K562 (cell line): ENCODE results near the gene PSMD9. TPM values are rescaled to one million over a fixed set of nuclear protein-coding genes. Genes with fewer than 3 reads are reported as not detected.

ENCODE experiments used
- FOXA1 ChIP-seq: fragments of 450-650 bp; IDR thresholded peaks from 2 replicates; pipeline ENCODE4 v1.6.1; 2016; ENCODE audit warnings: mild to moderate bottlenecking, borderline replicate concordance
- GATA2 ChIP-seq: sonication (generic); formaldehyde crosslinking; IDR thresholded peaks from 2 replicates; pipeline ENCODE4 v1.4.0; 2020; ENCODE audit warnings: mild to moderate bottlenecking, missing genetic modification reagents
- HCFC1 ChIP-seq: IDR thresholded peaks from 2 replicates; pipeline ENCODE4 v1.6.1; 2012; ENCODE audit warnings: low read depth, low read length, improper control_type of control experiment
- MAZ ChIP-seq, 2 experiments: fragments of 450-650 bp in 1 of 2; sonication (generic) in 1 of 2; formaldehyde crosslinking; IDR thresholded peaks in 1 of 2; conservative IDR thresholded peaks in 1 of 2; 2 replicates each; pipeline versions ENCODE4 v1.4.0 to v1.5.0; 2020; ENCODE audit warnings: mild to moderate bottlenecking in 1 of 2, missing genetic modification reagents in 1 of 2
- MTF1 ChIP-seq: fragments of 250-450 bp; sonication (Bioruptor Pico); IDR thresholded peaks from 2 replicates; pipeline ENCODE4 v1.9.0; 2021; ENCODE audit warnings: moderate library complexity, mild to moderate bottlenecking, inconsistent platforms, borderline replicate concordance
- NCOA1 ChIP-seq: fragments of 450-650 bp; IDR thresholded peaks from 2 replicates; pipeline ENCODE4 v1.6.1; 2016; ENCODE audit warnings: low read depth
- RBM14 ChIP-seq: fragments of 200-400 bp; formaldehyde crosslinking; IDR thresholded peaks from 2 replicates; pipeline ENCODE4 v1.6.1; 2018; ENCODE audit warnings: low read depth, mild to moderate bottlenecking, low read length, moderate library complexity, borderline replicate concordance; ENCODE audit not compliant: insufficient read depth
- SMAD2 ChIP-seq: fragments of 150-350 bp; IDR thresholded peaks from 2 replicates; pipeline ENCODE4 v1.6.1; 2014; ENCODE audit warnings: low read depth, mild to moderate bottlenecking, low read length
- TBP ChIP-seq: optimal IDR thresholded peaks from 2 replicates; pipeline ENCODE3; 2011; ENCODE audit warnings: low read depth, low read length, improper control_type of control experiment
- ZC3H11A ChIP-seq: IDR thresholded peaks from 2 replicates; pipeline ENCODE4 v1.6.1; 2012; ENCODE audit warnings: low read depth, low read length, improper control_type of control experiment
- polyA plus RNA-seq, 8 experiments: library from polyadenylated mRNA; depleted of rRNA in 4 of 8; stranded (reverse) in 5 of 8; unstranded in 3 of 8; fragments of >200 nt; fragmentation: Nextera tagmentation in 2 of 8; fragmentation: Illumina TruSeq in 1 of 8; extraction: Ambion mirVana in 2 of 8; extraction: Trizol in 1 of 8; gene quantifications; 2 replicates each; pipeline versions ENCODE4 v1.2.1 to v1.2.3, GENCODE V29; 2011 to 2014; ENCODE audit warnings: inconsistent platforms in 1 of 8, missing spikeins in 1 of 8
- total RNA-seq, 7 experiments: library from RNA; depleted of rRNA in 6 of 7; stranded (reverse); fragments of >200 nt in 6 of 7; fragmentation: Illumina TruSeq in 2 of 7; extraction: Trizol in 2 of 7; gene quantifications; 2 replicates each; pipeline versions ENCODE4 v1.2.1 to v1.2.3, GENCODE V29; 2011 to 2021; ENCODE audit warnings: low replicate concordance in 1 of 7
- TF ChIP-seq, protein P1 (sequence below): fragments of 250-450 bp; sonication (Bioruptor Pico); IDR thresholded peaks from 2 replicates; pipeline ENCODE4 v1.4.0; 2020; ENCODE audit warnings: mild to moderate bottlenecking, moderate library complexity, borderline replicate concordance
- TF ChIP-seq, protein P2 (sequence below): conservative IDR thresholded peaks from 2 replicates; pipeline ENCODE4 v1.6.1; 2011; ENCODE audit warnings: low read depth, mild to moderate bottlenecking, low read length; ENCODE audit not compliant: control insufficient read depth
- TF ChIP-seq, protein P3 (sequence below), 2 experiments: fragments of 450-650 bp; IDR thresholded peaks; 2 replicates each; pipeline ENCODE4 v1.6.1; 2018; ENCODE audit warnings: mild to moderate bottlenecking in 2 of 2, low read depth in 1 of 2; ENCODE audit not compliant: partially characterized antibody in 2 of 2
- TF ChIP-seq, protein P4 (sequence below), 2 experiments: IDR thresholded peaks in 1 of 2; conservative IDR thresholded peaks in 1 of 2; 2 replicates each; pipeline ENCODE4 v1.6.1; 2016; ENCODE audit warnings: low read depth in 2 of 2, mild to moderate bottlenecking in 1 of 2, missing compliant biosample characterization in 1 of 2, missing genetic modification characterization in 1 of 2, moderate library complexity in 1 of 2

The PSMD9 gene
- total and polyA plus RNA-seq, 9 of the 15 experiments (the other 6 are each of a cell fraction or from before 2014, with no cell fraction given), result 12.2 to 143 (median 61.3) TPM

DNA sequence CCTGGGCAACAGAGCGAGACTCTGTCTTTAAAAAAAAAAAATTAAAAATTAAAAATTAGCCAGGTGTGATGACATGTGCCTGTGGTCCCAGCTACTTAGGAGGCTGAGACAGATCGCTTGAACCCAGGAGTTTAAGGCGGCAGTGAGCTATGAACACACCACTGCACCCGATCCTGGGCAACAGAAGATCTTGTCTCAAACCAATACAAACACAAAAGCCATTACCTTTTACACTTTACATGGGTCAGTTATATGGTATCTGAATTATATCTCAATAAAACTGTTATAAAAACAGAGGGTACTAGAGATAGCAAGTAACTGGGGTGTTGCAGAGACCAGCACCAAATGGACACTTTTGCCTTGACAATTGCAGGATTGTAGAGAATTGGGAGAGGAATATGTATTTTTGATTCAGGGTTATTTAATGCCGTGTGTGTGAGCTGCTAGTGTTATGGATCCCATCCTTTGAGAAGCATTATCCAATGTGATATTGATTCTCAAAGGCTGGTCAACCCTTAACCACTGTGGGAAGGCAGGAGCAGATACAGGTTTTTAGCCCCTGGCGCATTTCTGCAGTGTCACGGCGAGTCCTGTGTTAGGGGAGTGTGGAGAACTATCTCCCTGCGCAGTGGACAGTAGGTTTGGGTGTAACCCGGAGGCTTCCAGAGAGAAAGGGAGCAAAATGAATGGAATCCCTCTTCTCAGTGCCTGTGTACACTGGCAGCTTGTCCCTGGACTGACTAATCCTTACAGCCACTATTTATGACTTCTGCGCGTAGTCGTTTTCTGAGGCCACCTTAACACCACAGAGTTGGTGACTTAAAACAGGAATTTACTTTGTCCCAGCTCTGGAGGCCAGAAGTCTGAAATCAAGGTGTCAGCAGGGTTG lies 4.3 kb downstream of the PSMD9 start (continued):
- TF ChIP-seq MTF1 (CRISPR knock-in tag) (no peak), RBM14 (no peak), SMAD2 (no peak), MAZ (CRISPR knock-in tag; conservative IDR thresholded peaks at IDR 0.05 in 1 of 2, IDR thresholded peaks at IDR 0.05 in 1 of 2) (no peak), GATA2 (CRISPR knock-in tag) (no peak), NCOA1 (no peak), ZC3H11A (no peak), HCFC1 (no peak), FOXA1 (no peak), TBP (no peak)
- TF ChIP-seq, protein P1, sequence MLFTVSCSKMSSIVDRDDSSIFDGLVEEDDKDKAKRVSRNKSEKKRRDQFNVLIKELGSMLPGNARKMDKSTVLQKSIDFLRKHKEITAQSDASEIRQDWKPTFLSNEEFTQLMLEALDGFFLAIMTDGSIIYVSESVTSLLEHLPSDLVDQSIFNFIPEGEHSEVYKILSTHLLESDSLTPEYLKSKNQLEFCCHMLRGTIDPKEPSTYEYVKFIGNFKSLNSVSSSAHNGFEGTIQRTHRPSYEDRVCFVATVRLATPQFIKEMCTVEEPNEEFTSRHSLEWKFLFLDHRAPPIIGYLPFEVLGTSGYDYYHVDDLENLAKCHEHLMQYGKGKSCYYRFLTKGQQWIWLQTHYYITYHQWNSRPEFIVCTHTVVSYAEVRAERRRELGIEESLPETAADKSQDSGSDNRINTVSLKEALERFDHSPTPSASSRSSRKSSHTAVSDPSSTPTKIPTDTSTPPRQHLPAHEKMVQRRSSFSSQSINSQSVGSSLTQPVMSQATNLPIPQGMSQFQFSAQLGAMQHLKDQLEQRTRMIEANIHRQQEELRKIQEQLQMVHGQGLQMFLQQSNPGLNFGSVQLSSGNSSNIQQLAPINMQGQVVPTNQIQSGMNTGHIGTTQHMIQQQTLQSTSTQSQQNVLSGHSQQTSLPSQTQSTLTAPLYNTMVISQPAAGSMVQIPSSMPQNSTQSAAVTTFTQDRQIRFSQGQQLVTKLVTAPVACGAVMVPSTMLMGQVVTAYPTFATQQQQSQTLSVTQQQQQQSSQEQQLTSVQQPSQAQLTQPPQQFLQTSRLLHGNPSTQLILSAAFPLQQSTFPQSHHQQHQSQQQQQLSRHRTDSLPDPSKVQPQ (CRISPR knock-in tag), result no peak
- TF ChIP-seq, protein P2, sequence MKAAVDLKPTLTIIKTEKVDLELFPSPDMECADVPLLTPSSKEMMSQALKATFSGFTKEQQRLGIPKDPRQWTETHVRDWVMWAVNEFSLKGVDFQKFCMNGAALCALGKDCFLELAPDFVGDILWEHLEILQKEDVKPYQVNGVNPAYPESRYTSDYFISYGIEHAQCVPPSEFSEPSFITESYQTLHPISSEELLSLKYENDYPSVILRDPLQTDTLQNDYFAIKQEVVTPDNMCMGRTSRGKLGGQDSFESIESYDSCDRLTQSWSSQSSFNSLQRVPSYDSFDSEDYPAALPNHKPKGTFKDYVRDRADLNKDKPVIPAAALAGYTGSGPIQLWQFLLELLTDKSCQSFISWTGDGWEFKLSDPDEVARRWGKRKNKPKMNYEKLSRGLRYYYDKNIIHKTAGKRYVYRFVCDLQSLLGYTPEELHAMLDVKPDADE, result no peak
- TF ChIP-seq, protein P3, sequence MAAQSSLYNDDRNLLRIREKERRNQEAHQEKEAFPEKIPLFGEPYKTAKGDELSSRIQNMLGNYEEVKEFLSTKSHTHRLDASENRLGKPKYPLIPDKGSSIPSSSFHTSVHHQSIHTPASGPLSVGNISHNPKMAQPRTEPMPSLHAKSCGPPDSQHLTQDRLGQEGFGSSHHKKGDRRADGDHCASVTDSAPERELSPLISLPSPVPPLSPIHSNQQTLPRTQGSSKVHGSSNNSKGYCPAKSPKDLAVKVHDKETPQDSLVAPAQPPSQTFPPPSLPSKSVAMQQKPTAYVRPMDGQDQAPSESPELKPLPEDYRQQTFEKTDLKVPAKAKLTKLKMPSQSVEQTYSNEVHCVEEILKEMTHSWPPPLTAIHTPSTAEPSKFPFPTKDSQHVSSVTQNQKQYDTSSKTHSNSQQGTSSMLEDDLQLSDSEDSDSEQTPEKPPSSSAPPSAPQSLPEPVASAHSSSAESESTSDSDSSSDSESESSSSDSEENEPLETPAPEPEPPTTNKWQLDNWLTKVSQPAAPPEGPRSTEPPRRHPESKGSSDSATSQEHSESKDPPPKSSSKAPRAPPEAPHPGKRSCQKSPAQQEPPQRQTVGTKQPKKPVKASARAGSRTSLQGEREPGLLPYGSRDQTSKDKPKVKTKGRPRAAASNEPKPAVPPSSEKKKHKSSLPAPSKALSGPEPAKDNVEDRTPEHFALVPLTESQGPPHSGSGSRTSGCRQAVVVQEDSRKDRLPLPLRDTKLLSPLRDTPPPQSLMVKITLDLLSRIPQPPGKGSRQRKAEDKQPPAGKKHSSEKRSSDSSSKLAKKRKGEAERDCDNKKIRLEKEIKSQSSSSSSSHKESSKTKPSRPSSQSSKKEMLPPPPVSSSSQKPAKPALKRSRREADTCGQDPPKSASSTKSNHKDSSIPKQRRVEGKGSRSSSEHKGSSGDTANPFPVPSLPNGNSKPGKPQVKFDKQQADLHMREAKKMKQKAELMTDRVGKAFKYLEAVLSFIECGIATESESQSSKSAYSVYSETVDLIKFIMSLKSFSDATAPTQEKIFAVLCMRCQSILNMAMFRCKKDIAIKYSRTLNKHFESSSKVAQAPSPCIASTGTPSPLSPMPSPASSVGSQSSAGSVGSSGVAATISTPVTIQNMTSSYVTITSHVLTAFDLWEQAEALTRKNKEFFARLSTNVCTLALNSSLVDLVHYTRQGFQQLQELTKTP (IDR thresholded peaks at IDR 0.05; ENCODE audit: low read depth in 1 of 2, partially characterized antibody in 2 of 2), result no peak
- TF ChIP-seq, protein P4, sequence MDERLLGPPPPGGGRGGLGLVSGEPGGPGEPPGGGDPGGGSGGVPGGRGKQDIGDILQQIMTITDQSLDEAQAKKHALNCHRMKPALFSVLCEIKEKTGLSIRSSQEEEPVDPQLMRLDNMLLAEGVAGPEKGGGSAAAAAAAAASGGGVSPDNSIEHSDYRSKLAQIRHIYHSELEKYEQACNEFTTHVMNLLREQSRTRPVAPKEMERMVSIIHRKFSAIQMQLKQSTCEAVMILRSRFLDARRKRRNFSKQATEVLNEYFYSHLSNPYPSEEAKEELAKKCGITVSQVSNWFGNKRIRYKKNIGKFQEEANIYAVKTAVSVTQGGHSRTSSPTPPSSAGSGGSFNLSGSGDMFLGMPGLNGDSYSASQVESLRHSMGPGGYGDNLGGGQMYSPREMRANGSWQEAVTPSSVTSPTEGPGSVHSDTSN (CRISPR knock-in tag; IDR thresholded peaks at IDR 0.05; ENCODE audit: low read depth), result no peak
- TF ChIP-seq, protein P4 (tag; conservative IDR thresholded peaks at IDR 0.05; ENCODE audit: low read depth), result peak; percentile 27; the same call in 1 of the 2 replicates
